ENCODE data around the gene IER5L. TPM values are rescaled to one million over a fixed set of nuclear protein-coding genes. Genes with fewer than 3 reads are reported as not detected.

The IER5L gene
- total and polyA plus RNA-seq, 4 experiments from 2014 or later: 0.07 to 3.6 (median 1.6) TPM

- peaks cover 0 to 2% (median 0%) of the 10 kb centered on the region in 8 donors for H3K9me3 Mint-ChIP-seq
- intact Hi-C loops (cut with micrococcal nuclease): loop anchor here (10.0 kb wide), 1 partner anchor 212 kb away; no protein-coding TSS in a partner anchor
Observed at GRCh38 chr9:129172816-129173215, 5.2 kb downstream of the IER5L start.

GRCh38 chr9:129171993-129172751 is 5.9 kb downstream of the IER5L start:
- ChIA-PET CTCF (ENCODE audit: partially characterized antibody) (interaction anchor here (0.7 to 7.1 kb wide), 17 partner anchors 11 to 452 kb away, joined by 3 to 96 read pairs (median 7); partner anchors contain the start of gene NTMT1), POLR2A (ENCODE audit: partially characterized antibody) (interaction anchor here (0.8 to 6.1 kb wide), 6 partner anchors 32 to 437 kb away, joined by 3 to 85 read pairs (median 12); no protein-coding TSS in a partner anchor)
- Histone ChIP-seq H3K4me1 (ENCODE audit: insufficient read depth, low read length) (peaks cover 26% of the 10 kb centered on the region), H3K9me3 (ENCODE audit: control insufficient read depth in 1 of 2, low read length in 2 of 2) (no peaks in the 10 kb centered on the region), H3K27me3 (ENCODE audit: insufficient read depth, low read length) (peaks cover 3% of the 10 kb centered on the region), H3K4me3 (ENCODE audit: low read length in 2 of 2) (no peak overlapping the region), H3K36me3 (ENCODE audit: insufficient read depth, low read length) (no peaks in the 10 kb centered on the region), H3K27ac (ENCODE audit: low read depth, low read length) (no peak overlapping the region)
- Mint-ChIP-seq H3K27ac (no peak overlapping the region), H3K36me3 (no peaks in the 10 kb centered on the region), H3K27me3 (peaks cover 0 to 2% of the 10 kb centered on the region in 2 donors), H3K4me3 (peak overlapping the region in 2 of 8 donors; percentile 32 to 35), H3K4me1 (peaks cover 11 to 21% (median 15%) of the 10 kb centered on the region in 4 donors), H3K9me3 (no peaks in the 10 kb centered on the region)
- DNase-seq: no peak
- intact Hi-C loops (cut with micrococcal nuclease): loop anchor here (10.0 kb wide), 1 partner anchor 213 kb away; no protein-coding TSS in a partner anchor

More at GRCh38 chr9:129172816-129173215, 5.2 kb downstream of the IER5L start:
- H3K36me3 Mint-ChIP-seq: no peaks in the 10 kb centered on the region
- Histone ChIP-seq H3K36me3 (ENCODE audit: insufficient read depth, low read length) (no peaks in the 10 kb centered on the region), H3K4me1 (ENCODE audit: insufficient read depth, low read length) (peaks cover 22% of the 10 kb centered on the region), H3K27me3 (ENCODE audit: insufficient read depth, low read length) (peaks cover 3% of the 10 kb centered on the region), H3K27ac (ENCODE audit: low read depth, low read length) (no peak overlapping the region), H3K4me3 (ENCODE audit: low read length in 2 of 2) (no peak overlapping the region), H3K9me3 (ENCODE audit: control insufficient read depth in 1 of 2, low read length in 2 of 2) (no peaks in the 10 kb centered on the region)
- H3K4me1 Mint-ChIP-seq: peaks cover 8 to 16% (median 12%) of the 10 kb centered on the region in 4 donors
- H3K27ac Mint-ChIP-seq: no peak overlapping the region
- POLR2A ChIA-PET (ENCODE audit: partially characterized antibody): interaction anchor here (0.8 to 6.1 kb wide), 4 partner anchors 32 to 437 kb away, joined by 3 to 85 read pairs (median 24); no protein-coding TSS in a partner anchor
- H3K27me3 Mint-ChIP-seq: peaks cover 0 to 2% of the 10 kb centered on the region in 2 donors
- peak overlapping the region in 2 of 8 donors; percentile 32 to 35 for H3K4me3 Mint-ChIP-seq
- CTCF ChIA-PET (ENCODE audit: partially characterized antibody): interaction anchor here (0.7 to 7.1 kb wide), 20 partner anchors 11 to 451 kb away, joined by 3 to 96 read pairs (median 6); partner anchors contain the start of gene NTMT1
- no peak for DNase-seq

- no peak overlapping the region for H3K27ac Mint-ChIP-seq
- H3K4me1 Mint-ChIP-seq: peaks cover 10 to 27% (median 13%) of the 10 kb centered on the region in 4 donors
- H3K4me3 Mint-ChIP-seq: no peak overlapping the region
- no peaks in the 10 kb centered on the region for H3K36me3 Mint-ChIP-seq
- H3K9me3 Mint-ChIP-seq: no peaks in the 10 kb centered on the region
- Histone ChIP-seq H3K9me3 (ENCODE audit: control insufficient read depth in 1 of 2, low read length in 2 of 2) (no peaks in the 10 kb centered on the region), H3K27me3 (ENCODE audit: insufficient read depth, low read length) (peaks cover 3% of the 10 kb centered on the region), H3K27ac (ENCODE audit: low read depth, low read length) (no peak overlapping the region), H3K4me3 (ENCODE audit: low read length in 2 of 2) (no peak overlapping the region), H3K4me1 (ENCODE audit: insufficient read depth, low read length) (peaks cover 27% of the 10 kb centered on the region), H3K36me3 (ENCODE audit: insufficient read depth, low read length) (no peaks in the 10 kb centered on the region)
- ChIA-PET POLR2A (ENCODE audit: partially characterized antibody) (interaction anchor here (1.1 kb wide), 1 partner anchor 66 kb away, joined by 3 read pairs; no protein-coding TSS in a partner anchor), CTCF (ENCODE audit: partially characterized antibody) (interaction anchor here (1.0 to 7.1 kb wide), 4 partner anchors 31 to 454 kb away, joined by 3 to 96 read pairs (median 28); no protein-coding TSS in a partner anchor)
- H3K27me3 Mint-ChIP-seq: peaks cover 0 to 2% of the 10 kb centered on the region in 2 donors
- intact Hi-C loops (cut with micrococcal nuclease): loop anchor here (10.0 kb wide), 1 partner anchor 215 kb away; no protein-coding TSS in a partner anchor
- no peak for DNase-seq
Observed at GRCh38 chr9:129170229-129170628, 7.8 kb downstream of the IER5L start.

GRCh38 chr9:129166623-129167557 is 11.2 kb downstream of the IER5L start:
- intact Hi-C loops (cut with micrococcal nuclease): no loop called here
- peak in 1 of 5 donors; percentile 4 for DNase-seq
- H3K4me1 ChIP-seq (ENCODE audit: insufficient read depth, low read length): peaks cover 11% of the 10 kb centered on the region
- no peaks in the 10 kb centered on the region for H3K36me3 ChIP-seq (ENCODE audit: insufficient read depth, low read length)
- H3K4me3 Mint-ChIP-seq: peak overlapping the region in 6 of 8 donors; percentile 43 to 74 (median 67)
- H3K27ac Mint-ChIP-seq: peak overlapping the region in 3 of 7 donors; percentile 13 to 52 (median 52)
- H3K9me3 Mint-ChIP-seq: peaks cover 0 to 1% (median 0%) of the 10 kb centered on the region in 8 donors
- H3K36me3 Mint-ChIP-seq: no peaks in the 10 kb centered on the region
- no peak overlapping the region for H3K4me3 ChIP-seq (ENCODE audit: low read length in 2 of 2)
- H3K27me3 Mint-ChIP-seq: no peaks in the 10 kb centered on the region
- ChIA-PET CTCF (ENCODE audit: partially characterized antibody) (interaction anchor here (0.7 to 4.3 kb wide), 7 partner anchors 7 to 458 kb away, joined by 3 to 21 read pairs (median 6); partner anchors contain the start of genes IER5L and NTMT1), POLR2A (ENCODE audit: partially characterized antibody) (interaction anchor here (0.8 to 1.8 kb wide), 4 partner anchors 11 to 457 kb away, joined by 3 to 10 read pairs (median 4); partner anchors contain the start of gene IER5L)
- H3K27me3 ChIP-seq (ENCODE audit: insufficient read depth, low read length): no peaks in the 10 kb centered on the region
- no peaks in the 10 kb centered on the region for H3K9me3 ChIP-seq (ENCODE audit: control insufficient read depth in 1 of 2, low read length in 2 of 2)
- H3K27ac ChIP-seq (ENCODE audit: low read depth, low read length): no peak overlapping the region
- H3K4me1 Mint-ChIP-seq: peaks cover 10 to 26% (median 12%) of the 10 kb centered on the region in 4 donors

- intact Hi-C loops (cut with micrococcal nuclease): no loop called here
- DNase-seq: no peak
- no peak overlapping the region for H3K4me3 ChIP-seq (ENCODE audit: low read length in 2 of 2)
- H3K4me3 Mint-ChIP-seq: no peak overlapping the region
- H3K4me1 ChIP-seq (ENCODE audit: insufficient read depth, low read length): peaks cover 11% of the 10 kb centered on the region
- POLR2A ChIA-PET (ENCODE audit: partially characterized antibody): interaction anchor here (0.7 kb wide), 1 partner anchor 273 kb away, joined by 3 read pairs; no protein-coding TSS in a partner anchor
- H3K27me3 Mint-ChIP-seq: no peaks in the 10 kb centered on the region
- CTCF ChIA-PET (ENCODE audit: partially characterized antibody): interaction anchor here (1.7 to 4.3 kb wide), 3 partner anchors 9 to 25 kb away, joined by 6 to 21 read pairs (median 6); no protein-coding TSS in a partner anchor
- no peak overlapping the region for H3K27ac ChIP-seq (ENCODE audit: low read depth, low read length)
- no peaks in the 10 kb centered on the region for H3K36me3 Mint-ChIP-seq
- H3K9me3 ChIP-seq (ENCODE audit: control insufficient read depth in 1 of 2, low read length in 2 of 2): no peaks in the 10 kb centered on the region
- no peaks in the 10 kb centered on the region for H3K27me3 ChIP-seq (ENCODE audit: insufficient read depth, low read length)
- peak overlapping the region in 1 of 7 donors; percentile 47 for H3K27ac Mint-ChIP-seq
- H3K4me1 Mint-ChIP-seq: peaks cover 10 to 26% (median 12%) of the 10 kb centered on the region in 4 donors
- H3K9me3 Mint-ChIP-seq: peaks cover 0 to 1% (median 0%) of the 10 kb centered on the region in 8 donors
- H3K36me3 ChIP-seq (ENCODE audit: insufficient read depth, low read length): no peaks in the 10 kb centered on the region
Observed at GRCh38 chr9:129165198-129165597, 12.9 kb downstream of the IER5L start.

- peak overlapping the region in 1 of 8 donors; percentile 38 for H3K4me3 Mint-ChIP-seq
Observed at GRCh38 chr9:129164246-129164930, 13.7 kb downstream of the IER5L start.

More at GRCh38 chr9:129164246-129164930, 13.7 kb downstream of the IER5L start:
- Histone ChIP-seq H3K27me3 (ENCODE audit: insufficient read depth, low read length) (no peaks in the 10 kb centered on the region), H3K4me1 (ENCODE audit: insufficient read depth, low read length) (peaks cover 11% of the 10 kb centered on the region), H3K9me3 (ENCODE audit: control insufficient read depth in 1 of 2, low read length in 2 of 2) (no peaks in the 10 kb centered on the region), H3K4me3 (ENCODE audit: low read length in 2 of 2) (no peak overlapping the region), H3K27ac (ENCODE audit: low read depth, low read length) (no peak overlapping the region), H3K36me3 (ENCODE audit: insufficient read depth, low read length) (no peaks in the 10 kb centered on the region)
- intact Hi-C loops (cut with micrococcal nuclease): no loop called here
- no peaks in the 10 kb centered on the region for H3K27me3 Mint-ChIP-seq
- H3K27ac Mint-ChIP-seq: peak overlapping the region in 1 of 7 donors; percentile 90
- ChIA-PET POLR2A (ENCODE audit: partially characterized antibody) (no interaction called here), CTCF (ENCODE audit: partially characterized antibody) (interaction anchor here (4.3 kb wide), 1 partner anchor 22 kb away, joined by 21 read pairs; no protein-coding TSS in a partner anchor)
- H3K9me3 Mint-ChIP-seq: peaks cover 0 to 1% (median 0%) of the 10 kb centered on the region in 8 donors
- H3K4me1 Mint-ChIP-seq: peaks cover 10 to 26% (median 12%) of the 10 kb centered on the region in 4 donors
- no peaks in the 10 kb centered on the region for H3K36me3 Mint-ChIP-seq
- no peak for DNase-seq

Data from CD4-positive, alpha-beta memory T cell (primary cell).